KMS-11 (cell line): ENCODE data around the gene AMDHD1.

Experiments
- H2AFZ ChIP-seq: fragments of 200-600 bp; sonication (generic); 2 replicates; pipeline ENCODE4 v1.6.1; 2016; ENCODE audit warnings: antibody characterized with exemption, mixed run types, low read depth
- H3K27ac ChIP-seq: fragments of 200-600 bp; sonication (generic); 2 replicates; pipeline ENCODE4 v1.6.1; 2016; ENCODE audit warnings: mild to moderate bottlenecking, mixed run types
- H3K27me3 ChIP-seq: fragments of 200-600 bp; sonication (generic); 2 replicates; pipeline ENCODE4 v1.6.1; 2017; ENCODE audit warnings: mild to moderate bottlenecking, low read depth, mixed run types, moderate library complexity; ENCODE audit not compliant: insufficient read depth
- H3K36me3 ChIP-seq: fragments of 200-600 bp; sonication (generic); 2 replicates; pipeline ENCODE4 v1.6.1; 2017; ENCODE audit warnings: mild to moderate bottlenecking, mixed run types; ENCODE audit not compliant: insufficient read depth
- H3K4me1 ChIP-seq: fragments of 200-600 bp; sonication (generic); 2 replicates; pipeline ENCODE4 v1.6.1; 2016; ENCODE audit warnings: mild to moderate bottlenecking, low read depth, mixed run types; ENCODE audit not compliant: poor library complexity, severe bottlenecking
- H3K4me2 ChIP-seq: fragments of 200-600 bp; sonication (generic); 2 replicates; pipeline ENCODE4 v1.7.0; 2016; ENCODE audit warnings: mild to moderate bottlenecking, mixed run types
- H3K4me3 ChIP-seq: fragments of 200-600 bp; sonication (generic); IDR thresholded peaks from 2 replicates; pipeline ENCODE4 v1.6.1; 2017; ENCODE audit warnings: low read depth, low read length, mixed read lengths; ENCODE audit not compliant: insufficient read depth
- H3K79me2 ChIP-seq: fragments of 200-600 bp; sonication (generic); 2 replicates; pipeline ENCODE4 v1.6.1; 2016; ENCODE audit warnings: low read depth, mixed run types; ENCODE audit not compliant: insufficient read depth
- H3K9ac ChIP-seq: fragments of 200-600 bp; sonication (generic); 2 replicates; pipeline ENCODE4 v1.6.1; 2016; ENCODE audit warnings: mild to moderate bottlenecking, mixed run types
- H4K20me1 ChIP-seq: fragments of 200-600 bp; sonication (generic); 2 replicates; pipeline ENCODE4 v1.6.1; 2016; ENCODE audit warnings: mild to moderate bottlenecking, mixed run types; ENCODE audit not compliant: insufficient read depth
- CTCF ChIP-seq: fragments of 200-600 bp; sonication (generic); conservative IDR thresholded peaks from 2 replicates; pipeline ENCODE4 v1.6.1; 2017; ENCODE audit warnings: low read depth, mild to moderate bottlenecking, antibody characterized with exemption, low read length, moderate library complexity, mixed read lengths

The AMDHD1 gene

GRCh38 chr12:95982602-95983001 lies 39.5 kb downstream of the AMDHD1 start:
- Histone ChIP-seq H3K27me3 (no peaks in the 10 kb centered on the region), H4K20me1 (no peaks in the 10 kb centered on the region)
- no peak for TF ChIP-seq CTCF

GRCh38 chr12:95984682-95985081 lies 41.6 kb downstream of the AMDHD1 start:
- Histone ChIP-seq H4K20me1 (no peaks in the 10 kb centered on the region), H3K36me3 (no peaks in the 10 kb centered on the region), H3K4me2 (no peak overlapping the region), H3K4me3 (no peak overlapping the region), H3K27ac (no peak overlapping the region), H3K27me3 (no peaks in the 10 kb centered on the region), H2AFZ (no peak overlapping the region), H3K4me1 (no peaks in the 10 kb centered on the region), H3K79me2 (no peaks in the 10 kb centered on the region), H3K9ac (no peak overlapping the region)
- TF ChIP-seq CTCF, result no peak

More at GRCh38 chr12:95982602-95983001, 39.5 kb downstream of the AMDHD1 start:
- no peak overlapping the region for H3K9ac ChIP-seq
- no peak overlapping the region for H2AFZ ChIP-seq
- no peaks in the 10 kb centered on the region for H3K79me2 ChIP-seq
- H3K36me3 ChIP-seq, result no peaks in the 10 kb centered on the region
- no peak overlapping the region for H3K4me2 ChIP-seq
- no peak overlapping the region for H3K4me3 ChIP-seq
- H3K27ac ChIP-seq, result no peak overlapping the region
- no peaks in the 10 kb centered on the region for H3K4me1 ChIP-seq

- Histone ChIP-seq H3K79me2 (no peaks in the 10 kb centered on the region), H2AFZ (no peak overlapping the region), H3K27me3 (no peaks in the 10 kb centered on the region), H4K20me1 (no peaks in the 10 kb centered on the region), H3K4me3 (no peak overlapping the region), H3K4me1 (no peaks in the 10 kb centered on the region), H3K27ac (no peak overlapping the region), H3K4me2 (no peak overlapping the region), H3K36me3 (no peaks in the 10 kb centered on the region), H3K9ac (no peak overlapping the region)
- TF ChIP-seq CTCF, result no peak
Observed at GRCh38 chr12:95986635-95987570, 43.8 kb downstream of the AMDHD1 start.

GRCh38 chr12:95988506-95989275 lies 45.6 kb downstream of the AMDHD1 start:
- H2AFZ ChIP-seq, result no peak overlapping the region
- no peak overlapping the region for H3K9ac ChIP-seq
- no peak overlapping the region for H3K4me2 ChIP-seq
- no peaks in the 10 kb centered on the region for H3K36me3 ChIP-seq
- TF ChIP-seq CTCF, result no peak
- H3K4me3 ChIP-seq, result no peak overlapping the region
- H3K4me1 ChIP-seq, result no peaks in the 10 kb centered on the region
- H3K27me3 ChIP-seq, result no peaks in the 10 kb centered on the region
- H4K20me1 ChIP-seq, result no peaks in the 10 kb centered on the region
- H3K79me2 ChIP-seq, result no peaks in the 10 kb centered on the region
- H3K27ac ChIP-seq, result no peak overlapping the region
